Muscle of arm (tissue), 12 donors: ENCODE measurements around the gene PPP1R15A. TPM values are rescaled to one million over a fixed set of nuclear protein-coding genes. Genes with fewer than 3 reads are reported as not detected.
"Not testable (repeated sequence)": the region's sequence is repeated elsewhere in the genome, so short reads cannot be mapped to it uniquely, and the experiment has no call there.

ENCODE experiments used
- DNase-seq: peaks from one replicate; pipeline ENCODE4 v3.0.0-alpha.2; 2013
- polyA plus RNA-seq, 12 donors: library from polyadenylated mRNA; unstranded; fragments of 120-200 nt; gene quantifications; one replicate each; pipeline ENCODE4 v1.2.1, GENCODE V29; 2013; ENCODE audit not compliant: insufficient read length in 12 of 12

PPP1R15A gene
- polyA plus RNA-seq, 12 donors, result 36.2 to 100 (median 59.0) TPM; not detected in 1

DNA sequence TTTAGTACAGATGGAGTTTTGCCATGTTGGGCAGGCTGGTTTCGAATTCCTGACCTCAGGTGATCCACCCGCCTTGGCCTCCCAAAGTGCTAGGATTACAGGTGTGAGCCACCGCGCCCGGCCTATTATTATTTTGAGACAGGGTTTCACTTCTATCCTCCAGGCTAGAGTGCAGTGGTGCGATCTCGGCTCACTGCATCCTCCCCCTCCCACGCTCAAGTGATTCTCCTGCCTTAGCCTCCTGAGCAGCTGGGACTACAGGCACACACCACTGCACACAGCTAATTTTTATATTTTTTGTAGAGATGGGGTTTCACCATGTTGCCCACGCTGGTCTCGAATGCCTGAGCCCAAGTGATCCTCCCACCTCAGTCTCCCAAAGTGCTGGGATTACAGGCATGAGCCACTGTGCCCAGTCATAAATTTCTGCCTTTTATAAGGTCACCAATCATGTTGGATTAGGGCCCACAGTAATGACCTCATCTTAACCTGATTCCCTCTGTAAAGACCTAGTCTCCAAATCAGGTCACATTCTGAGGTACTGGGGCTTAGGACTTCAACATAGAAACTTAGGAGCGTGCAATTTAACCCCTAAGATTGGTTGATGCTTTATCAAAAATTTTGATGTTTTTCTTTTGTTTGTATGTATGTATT, 37.3 kb downstream of the PPP1R15A start:
- DNase-seq, result not testable (repeated sequence)

DNA sequence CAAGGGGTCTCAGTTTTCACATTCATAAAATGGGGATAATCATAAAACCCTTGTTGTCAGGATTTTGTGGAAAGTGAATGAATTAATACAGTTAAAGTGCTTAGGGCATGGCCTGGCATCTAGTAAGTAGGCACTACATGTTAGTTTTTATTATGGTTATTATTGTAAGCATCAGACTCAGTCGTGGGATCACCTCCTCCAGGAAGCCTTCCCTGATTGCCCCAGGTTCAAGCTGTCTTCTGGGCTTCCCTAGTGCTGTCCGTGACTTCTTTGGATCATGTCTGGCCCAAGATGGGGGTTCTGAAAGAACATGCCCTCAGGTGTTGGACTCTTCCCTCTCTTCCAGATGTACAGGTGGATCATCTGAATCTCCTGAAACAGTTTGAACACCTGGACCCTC, 38.6 kb downstream of the PPP1R15A start:
- DNase-seq, result no peak

DNA sequence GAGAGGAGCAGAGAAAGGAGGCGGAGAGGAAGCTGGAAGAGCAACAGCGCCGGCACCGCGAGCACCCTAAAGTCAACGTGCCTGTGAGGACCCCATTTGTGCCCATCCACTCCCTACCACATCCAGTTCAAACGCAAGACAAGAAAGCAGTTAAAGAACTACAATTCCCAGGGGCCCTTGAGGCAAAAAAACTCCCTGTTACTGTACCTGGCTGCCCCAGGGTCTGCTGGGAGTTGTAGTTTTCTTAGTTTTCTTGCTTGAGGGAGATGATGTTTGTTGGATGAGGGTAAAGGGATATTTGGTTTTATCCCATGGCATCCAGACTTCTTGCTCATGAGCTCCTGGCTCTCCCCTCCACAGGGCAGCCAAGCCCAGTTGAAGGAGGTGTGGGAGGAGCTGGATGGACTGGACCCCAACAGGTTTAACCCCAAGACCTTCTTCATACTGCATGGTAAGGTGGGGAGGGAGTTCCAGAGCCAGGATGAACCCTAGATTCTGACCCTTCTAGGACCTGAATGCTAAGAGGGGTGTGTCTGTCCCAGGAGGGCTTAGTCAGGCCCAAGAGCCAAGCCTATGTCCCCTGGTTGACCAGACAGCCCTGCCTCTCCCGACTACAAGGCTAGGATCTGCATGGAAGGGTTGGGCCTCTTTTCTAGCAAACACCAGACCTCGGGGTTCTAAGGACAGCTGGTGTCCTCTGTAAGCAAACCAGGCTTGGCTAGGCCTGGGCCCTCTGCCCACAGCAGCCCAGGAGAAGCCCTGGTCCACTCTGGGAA, 41.1 kb downstream of the PPP1R15A start:
- DNase-seq, result no peak

DNA sequence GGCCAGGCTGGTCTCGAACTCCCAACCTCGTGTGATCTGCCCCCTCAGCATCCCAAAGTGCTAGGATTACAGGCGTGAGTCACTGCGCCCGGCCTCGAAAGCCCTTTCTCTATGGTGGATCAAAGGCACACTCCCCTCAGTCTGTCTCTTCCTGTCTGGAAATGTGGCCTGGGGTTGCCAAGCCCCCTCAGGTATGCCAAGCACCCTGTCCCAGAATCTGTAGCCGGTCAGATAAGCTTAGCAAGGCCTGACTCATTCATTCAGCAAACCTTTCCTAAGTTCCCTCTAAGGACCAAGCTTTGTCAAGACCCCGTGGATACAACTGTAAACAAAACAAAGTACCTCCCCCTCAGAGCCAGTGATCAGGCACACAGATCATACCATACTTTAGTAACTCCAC, 42.0 kb downstream of the PPP1R15A start:
- no peak for DNase-seq

DNA sequence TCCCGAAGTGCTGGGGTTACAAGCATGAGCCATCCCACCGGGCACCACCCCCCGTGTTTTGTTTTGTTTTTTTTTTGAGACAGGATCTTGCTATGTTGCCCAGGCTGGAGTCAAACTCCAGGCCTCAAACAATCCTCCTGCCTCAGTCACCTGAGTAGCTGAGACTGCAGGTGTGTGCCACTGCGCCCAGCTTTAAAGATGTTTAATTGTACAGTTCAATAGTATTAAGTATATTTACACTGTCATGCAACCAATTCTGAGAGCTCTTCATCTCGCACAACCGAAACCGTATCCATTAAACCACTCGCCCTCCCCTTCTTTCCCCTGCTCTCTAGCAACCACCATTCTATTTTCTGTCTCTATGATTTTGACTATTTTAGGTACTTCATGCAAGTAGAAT, 43.5 kb downstream of the PPP1R15A start:
- no peak for DNase-seq

DNA sequence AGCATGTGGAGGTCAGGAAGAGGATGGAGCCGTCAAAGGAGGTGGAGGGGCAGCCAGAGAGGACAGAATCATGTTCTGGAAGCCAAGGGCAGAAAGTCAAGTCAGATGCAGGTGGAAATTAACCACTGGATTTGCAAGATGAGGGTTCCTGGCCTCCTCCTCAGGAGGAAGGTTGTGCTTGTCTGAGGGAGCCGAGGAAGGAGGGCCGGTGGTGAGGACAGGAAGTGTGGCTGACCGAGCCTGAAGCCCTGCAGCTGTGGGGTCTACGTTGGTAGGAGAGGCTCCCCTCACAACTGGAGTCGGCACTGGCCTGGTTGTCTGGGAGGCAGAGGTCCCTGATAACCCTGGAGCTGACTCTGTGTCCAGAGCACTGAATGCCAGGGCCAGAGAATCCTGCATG, 45.9 kb downstream of the PPP1R15A start:
- no peak for DNase-seq

DNA sequence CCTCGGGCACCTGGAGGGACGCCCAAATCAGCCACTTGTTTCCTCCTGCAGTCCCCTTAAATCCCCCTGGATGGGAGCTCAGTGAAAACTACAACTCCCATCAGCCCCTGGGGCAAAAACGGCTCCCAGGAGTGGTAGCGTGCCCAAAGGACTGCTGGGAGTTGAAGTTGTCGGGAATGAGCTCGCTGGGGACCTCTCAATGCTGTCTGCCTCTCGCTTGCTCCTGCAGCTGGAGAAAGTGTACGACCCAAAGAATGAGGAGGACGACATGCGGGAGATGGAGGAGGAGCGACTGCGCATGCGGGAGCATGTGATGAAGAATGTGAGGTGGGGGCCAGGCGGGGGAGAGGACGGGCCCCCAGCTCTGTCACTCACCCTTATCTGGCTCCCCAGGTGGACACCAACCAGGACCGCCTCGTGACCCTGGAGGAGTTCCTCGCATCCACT, 46.6 kb downstream of the PPP1R15A start:
- no peak for DNase-seq

DNA sequence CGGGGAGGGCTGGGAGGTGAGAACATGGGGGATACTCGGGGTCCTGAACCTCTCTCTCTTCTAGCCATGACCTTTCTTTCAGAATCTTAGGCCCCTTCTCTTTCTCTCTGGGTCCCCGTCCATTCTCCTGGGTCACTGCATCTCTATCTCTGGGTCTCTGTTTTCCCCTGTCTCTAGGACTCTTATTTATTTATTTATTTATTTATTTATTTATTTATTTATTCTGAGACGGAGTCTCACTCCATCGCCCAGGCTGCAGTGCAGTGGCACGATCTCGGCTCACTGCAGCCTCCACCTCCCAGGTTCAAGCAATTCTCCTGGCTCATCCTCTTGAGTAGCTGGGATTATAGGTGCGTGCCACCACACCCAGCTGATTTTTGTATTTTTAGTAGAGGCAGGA, 47.0 kb downstream of the PPP1R15A start:
- DNase-seq, result not testable (repeated sequence)

DNA sequence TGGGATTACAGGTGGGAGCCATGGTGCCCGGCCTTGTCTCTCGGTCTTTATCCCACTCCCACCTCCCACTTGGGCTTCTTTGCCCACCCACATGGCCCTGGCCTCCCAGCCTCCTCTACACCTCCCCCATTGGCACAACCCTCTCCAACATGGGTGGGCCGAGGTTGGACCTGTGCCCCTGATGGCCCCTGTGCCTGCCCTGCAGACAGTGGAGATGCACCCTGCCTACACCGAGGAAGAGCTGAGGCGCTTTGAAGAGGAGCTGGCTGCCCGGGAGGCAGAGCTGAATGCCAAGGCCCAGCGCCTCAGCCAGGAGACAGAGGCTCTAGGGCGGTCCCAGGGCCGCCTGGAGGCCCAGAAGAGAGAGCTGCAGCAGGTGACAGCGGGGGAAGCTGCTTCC, 48.7 kb downstream of the PPP1R15A start:
- DNase-seq, result no peak

DNA sequence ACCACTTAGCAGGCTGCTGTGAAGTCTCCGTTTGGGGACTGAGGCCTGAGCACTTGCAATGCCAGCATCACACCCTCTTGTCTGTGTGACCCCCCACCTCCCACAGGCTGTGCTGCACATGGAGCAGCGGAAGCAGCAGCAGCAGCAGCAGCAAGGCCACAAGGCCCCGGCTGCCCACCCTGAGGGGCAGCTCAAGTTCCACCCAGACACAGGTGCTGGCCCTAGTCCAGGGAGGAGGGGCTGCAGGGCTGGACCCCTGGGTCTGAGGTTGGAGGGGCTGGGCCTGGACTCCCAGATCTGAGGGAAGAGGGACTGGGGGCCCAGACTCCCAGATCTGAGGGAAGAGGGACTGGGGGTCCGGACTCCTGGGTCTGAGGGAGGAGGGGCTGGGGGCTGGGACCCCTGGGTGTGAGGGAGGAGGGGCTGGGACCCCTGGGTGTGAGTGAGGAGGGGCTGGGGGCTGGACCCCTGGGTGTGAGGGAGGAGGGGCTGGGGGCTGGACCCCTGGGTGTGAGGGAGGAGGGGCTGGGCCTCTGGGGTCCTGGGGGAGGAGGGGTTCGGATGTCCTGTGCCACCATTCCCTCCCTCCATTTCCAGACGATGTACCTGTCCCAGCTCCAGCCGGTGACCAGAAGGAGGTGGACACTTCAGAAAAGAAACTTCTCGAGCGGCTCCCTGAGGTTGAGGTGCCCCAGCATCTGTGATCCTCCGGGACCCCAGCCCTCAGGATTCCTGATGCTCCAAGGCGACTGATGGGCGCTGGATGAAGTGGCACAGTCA, 49.7 kb downstream of the PPP1R15A start:
- no peak for DNase-seq

DNA sequence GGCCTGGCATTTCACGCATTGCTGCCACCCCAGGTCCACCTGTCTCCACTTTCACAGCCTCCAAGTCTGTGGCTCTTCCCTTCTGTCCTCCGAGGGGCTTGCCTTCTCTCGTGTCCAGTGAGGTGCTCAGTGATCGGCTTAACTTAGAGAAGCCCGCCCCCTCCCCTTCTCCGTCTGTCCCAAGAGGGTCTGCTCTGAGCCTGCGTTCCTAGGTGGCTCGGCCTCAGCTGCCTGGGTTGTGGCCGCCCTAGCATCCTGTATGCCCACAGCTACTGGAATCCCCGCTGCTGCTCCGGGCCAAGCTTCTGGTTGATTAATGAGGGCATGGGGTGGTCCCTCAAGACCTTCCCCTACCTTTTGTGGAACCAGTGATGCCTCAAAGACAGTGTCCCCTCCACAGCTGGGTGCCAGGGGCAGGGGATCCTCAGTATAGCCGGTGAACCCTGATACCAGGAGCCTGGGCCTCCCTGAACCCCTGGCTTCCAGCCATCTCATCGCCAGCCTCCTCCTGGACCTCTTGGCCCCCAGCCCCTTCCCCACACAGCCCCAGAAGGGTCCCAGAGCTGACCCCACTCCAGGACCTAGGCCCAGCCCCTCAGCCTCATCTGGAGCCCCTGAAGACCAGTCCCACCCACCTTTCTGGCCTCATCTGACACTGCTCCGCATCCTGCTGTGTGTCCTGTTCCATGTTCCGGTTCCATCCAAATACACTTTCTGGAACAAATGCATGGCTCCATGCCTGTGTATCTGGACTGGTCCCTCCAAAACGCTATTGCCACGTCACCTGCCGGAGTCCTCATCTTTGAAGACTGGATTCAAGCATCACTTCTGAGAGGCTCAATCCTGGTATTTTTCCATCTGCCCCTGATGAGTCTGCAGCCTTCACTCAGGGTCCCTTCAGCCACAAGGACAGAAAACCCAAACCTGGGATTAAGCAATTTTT, 50.6 kb downstream of the PPP1R15A start:
- DNase-seq, result no peak

DNA sequence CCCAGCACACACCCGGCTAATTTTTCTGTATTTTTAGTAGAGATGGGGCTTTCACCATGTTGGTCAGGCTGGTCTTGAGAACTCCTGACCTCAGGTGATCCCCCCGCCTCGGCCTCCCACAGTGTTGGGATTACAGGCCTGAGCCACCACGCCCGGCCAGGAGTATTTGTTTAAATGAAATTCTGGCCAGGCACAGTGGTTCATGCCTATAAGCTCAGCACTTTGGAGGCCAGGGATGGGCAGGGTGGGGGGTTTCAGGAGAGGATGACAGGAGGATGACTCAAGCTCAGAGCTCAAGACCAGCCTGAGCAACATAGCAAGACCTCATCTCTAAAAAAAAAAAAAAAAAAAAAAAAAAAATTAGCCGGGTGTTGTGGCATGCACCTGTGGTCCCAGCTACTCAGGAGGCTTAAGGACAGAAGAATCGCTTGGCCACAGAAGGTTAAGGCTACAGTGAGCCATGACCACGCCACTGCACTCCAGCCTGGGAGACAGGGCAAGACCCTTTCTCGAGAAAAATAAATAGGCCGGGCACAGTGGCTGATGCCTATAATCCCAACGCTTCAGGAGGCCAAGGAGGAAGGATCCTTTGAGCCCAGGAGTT, 53.1 kb downstream of the PPP1R15A start:
- no peak for DNase-seq

Other genes starting within 250 kb of the PPP1R15A start
- 10 to 100 TPM in 3 of 12 donors, 1 to 10 TPM in 8, not detected in 1; 3.7 to 11.3 (median 5.3) TPM for gene DBP, start 235.0 kb upstream of the PPP1R15A start, polyA plus RNA-seq
- 10 to 100 TPM in 6 of 12 donors, 1 to 10 TPM in 5, not detected in 1; 5.8 to 20.9 (median 10.5) TPM for gene CA11, start 226.2 kb upstream of the PPP1R15A start, polyA plus RNA-seq
- 1 to 10 TPM in 6 of 12 donors, under 1 TPM in 4, not detected in 2; 0.56 to 2.2 (median 1.2) TPM for gene NTN5, start 199.4 kb upstream of the PPP1R15A start, polyA plus RNA-seq
- gene FUT2, start 176.4 kb upstream of the PPP1R15A start, polyA plus RNA-seq, result 1 to 10 TPM in 1 of 12 donors, under 1 TPM in 9, not detected in 2; 0.34 to 1.2 (median 0.73) TPM
- gene MAMSTR, start 152.7 kb upstream of the PPP1R15A start, polyA plus RNA-seq, result 100 to 1,000 TPM in 5 of 12 donors, 10 to 100 TPM in 6, not detected in 1; 56.7 to 184 (median 98.5) TPM
- 10 to 100 TPM in 11 of 12 donors, not detected in 1; 15.1 to 39.6 (median 22.0) TPM for gene RASIP1, start 131.8 kb upstream of the PPP1R15A start, polyA plus RNA-seq
- 1 to 10 TPM in 5 of 12 donors, under 1 TPM in 5, not detected in 2; 0.43 to 2.2 (median 1.1) TPM for gene IZUMO1, start 125.5 kb upstream of the PPP1R15A start, polyA plus RNA-seq
- gene FUT1, start 119.8 kb upstream of the PPP1R15A start, polyA plus RNA-seq, result 1 to 10 TPM in 9 of 12 donors, under 1 TPM in 1, not detected in 2; 0.95 to 1.7 (median 1.4) TPM
- not detected for gene FGF21, start 116.9 kb upstream of the PPP1R15A start, polyA plus RNA-seq
- 10 to 100 TPM in 11 of 12 donors, not detected in 1; 17.4 to 25.4 (median 20.7) TPM for gene BCAT2, start 61.4 kb upstream of the PPP1R15A start, polyA plus RNA-seq
- gene HSD17B14, start 35.9 kb upstream of the PPP1R15A start, polyA plus RNA-seq, result 1 to 10 TPM in 10 of 12 donors, not detected in 2; 2.5 to 4.8 (median 3.1) TPM
- gene PLEKHA4, start 3.8 kb upstream of the PPP1R15A start, polyA plus RNA-seq, result 10 to 100 TPM in 11 of 12 donors, not detected in 1; 24.6 to 41.2 (median 30.4) TPM
- gene TULP2, start 26.3 kb downstream of the PPP1R15A start, polyA plus RNA-seq, result under 1 TPM in 7 of 12 donors, not detected in 5; 0.09 to 0.83 (median 0.14) TPM
- gene NUCB1, start 27.9 kb downstream of the PPP1R15A start, polyA plus RNA-seq, result 100 to 1,000 TPM in 11 of 12 donors, not detected in 1; 114 to 175 (median 139) TPM
- under 1 TPM in 9 of 12 donors, not detected in 3; 0.14 to 0.68 (median 0.37) TPM for gene DHDH, start 61.3 kb downstream of the PPP1R15A start, polyA plus RNA-seq
- 10 to 100 TPM in 11 of 12 donors, not detected in 1; 28.4 to 50.9 (median 34.7) TPM for gene BAX, start 82.5 kb downstream of the PPP1R15A start, polyA plus RNA-seq
- gene FTL, start 92.9 kb downstream of the PPP1R15A start, polyA plus RNA-seq, result 1,000 to 10,000 TPM in 1 of 12 donors, 100 to 1,000 TPM in 10, not detected in 1; 466 to 1,078 (median 553) TPM
- 100 to 1,000 TPM in 1 of 12 donors, 10 to 100 TPM in 10, not detected in 1; 51.4 to 109 (median 87.1) TPM for gene GYS1, start 120.9 kb downstream of the PPP1R15A start, polyA plus RNA-seq
- 10 to 100 TPM in 11 of 12 donors, not detected in 1; 43.6 to 61.1 (median 49.2) TPM for gene RUVBL2, start 121.5 kb downstream of the PPP1R15A start, polyA plus RNA-seq
- not detected for gene LHB, start 144.7 kb downstream of the PPP1R15A start, polyA plus RNA-seq
- gene CGB3, start 151.9 kb downstream of the PPP1R15A start, polyA plus RNA-seq, result 1 to 10 TPM in 1 of 12 donors, under 1 TPM in 2, not detected in 9; 0.30 to 2.1 (median 0.59) TPM
- gene CGB2, start 159.5 kb downstream of the PPP1R15A start, polyA plus RNA-seq, result not detected
- under 1 TPM in 1 of 12 donors, not detected in 11; 0.30 TPM for gene CGB1, start 164.5 kb downstream of the PPP1R15A start, polyA plus RNA-seq
- under 1 TPM in 5 of 12 donors, not detected in 7; 0.17 to 0.92 (median 0.48) TPM for gene CGB5, start 171.4 kb downstream of the PPP1R15A start, polyA plus RNA-seq
- 1 to 10 TPM in 1 of 12 donors, under 1 TPM in 6, not detected in 5; 0.27 to 1.2 (median 0.71) TPM for gene CGB8, start 176.7 kb downstream of the PPP1R15A start, polyA plus RNA-seq
- 1 to 10 TPM in 4 of 12 donors, under 1 TPM in 6, not detected in 2; 0.33 to 2.1 (median 0.84) TPM for gene CGB7, start 185.3 kb downstream of the PPP1R15A start, polyA plus RNA-seq
- 10 to 100 TPM in 1 of 12 donors, 1 to 10 TPM in 9, not detected in 2; 2.4 to 14.8 (median 5.4) TPM for gene NTF4, start 192.4 kb downstream of the PPP1R15A start, polyA plus RNA-seq
- 10 to 100 TPM in 3 of 12 donors, 1 to 10 TPM in 8, not detected in 1; 2.3 to 13.2 (median 8.1) TPM for gene KCNA7, start 200.3 kb downstream of the PPP1R15A start, polyA plus RNA-seq
- gene SNRNP70, start 213.0 kb downstream of the PPP1R15A start, polyA plus RNA-seq, result 100 to 1,000 TPM; 167 to 329 (median 191) TPM
- 10 to 100 TPM in 6 of 12 donors, 1 to 10 TPM in 4, not detected in 2; 9.1 to 14.9 (median 11.5) TPM for gene LIN7B, start 241.9 kb downstream of the PPP1R15A start, polyA plus RNA-seq
- gene C19orf73, start 246.7 kb downstream of the PPP1R15A start, polyA plus RNA-seq, result 1 to 10 TPM in 2 of 12 donors, under 1 TPM in 8, not detected in 2; 0.25 to 1.3 (median 0.53) TPM
- 10 to 100 TPM in 1 of 12 donors, 1 to 10 TPM in 10, not detected in 1; 4.0 to 38.2 (median 5.9) TPM for gene PPFIA3, start 247.1 kb downstream of the PPP1R15A start, polyA plus RNA-seq